ENCODE results near the gene KLRF2.

The KLRF2 gene

GRCh38 chr12:9895215-9895971 is 14.1 kb downstream of the KLRF2 start:
- DNase-seq, result no peak

- DNase-seq, result no peak
Measured at GRCh38 chr12:9897535-9897934, 16.2 kb downstream of the KLRF2 start.

GRCh38 chr12:9899209-9899608 is 17.9 kb downstream of the KLRF2 start:
- DNase-seq, result no peak

- no peak for DNase-seq
Measured at GRCh38 chr12:9900930-9901329, 19.6 kb downstream of the KLRF2 start.

- no peak for DNase-seq
Measured at GRCh38 chr12:9902539-9903228, 21.4 kb downstream of the KLRF2 start.

- DNase-seq, result no peak
Measured at GRCh38 chr12:9906873-9907272, 25.6 kb downstream of the KLRF2 start.

GRCh38 chr12:9907769-9908168 is 26.5 kb downstream of the KLRF2 start:
- DNase-seq, result no peak

- no peak for DNase-seq
Measured at GRCh38 chr12:9908350-9908749, 27.1 kb downstream of the KLRF2 start.

- no peak for DNase-seq
Measured at GRCh38 chr12:9909724-9910123, 28.4 kb downstream of the KLRF2 start.

- DNase-seq, result no peak
Measured at GRCh38 chr12:9910716-9911421, 29.6 kb downstream of the KLRF2 start.

GRCh38 chr12:9911708-9912107 is 30.4 kb downstream of the KLRF2 start:
- no peak for DNase-seq

- DNase-seq, result no peak
Measured at GRCh38 chr12:9919443-9919842, 38.2 kb downstream of the KLRF2 start.

- DNase-seq, result no peak
Measured at GRCh38 chr12:9920451-9920850, 39.2 kb downstream of the KLRF2 start.

- no peak for DNase-seq
Measured at GRCh38 chr12:9922429-9922828, 41.1 kb downstream of the KLRF2 start.

- peak; percentile 40 to 67 for DNase-seq
Measured at GRCh38 chr12:9925705-9926393, 44.6 kb downstream of the KLRF2 start.

GRCh38 chr12:9926876-9927275 is 45.6 kb downstream of the KLRF2 start:
- no peak for DNase-seq

- no peak for DNase-seq
Measured at GRCh38 chr12:9928607-9929006, 47.3 kb downstream of the KLRF2 start.

- no peak for DNase-seq
Measured at GRCh38 chr12:9931245-9931644, 50.0 kb downstream of the KLRF2 start.

- no peak for DNase-seq
Measured at GRCh38 chr12:9932270-9932669, 51.0 kb downstream of the KLRF2 start, which contains the start of gene CLEC2A. Gene CLEC2A, minus strand, starts transcription at chr12:9932370. Its CDS starts 41 bp downstream, at chr12:9932329.

- no peak for DNase-seq
Measured at GRCh38 chr12:9933958-9934357, 52.7 kb downstream of the KLRF2 start.

GRCh38 chr12:9935026-9935425 is 53.7 kb downstream of the KLRF2 start:
- DNase-seq, result no peak

- no peak for DNase-seq
Measured at GRCh38 chr12:9936591-9936990, 55.3 kb downstream of the KLRF2 start.

GRCh38 chr12:9940375-9940774 is 59.1 kb downstream of the KLRF2 start:
- DNase-seq, result peak; percentile 6 to 8
